ENCODE data around the gene GIPR.

GRCh38 chr19:45664575-45664974, 3.4 kb upstream of the GIPR start:
- TF ChIP-seq, protein P1, sequence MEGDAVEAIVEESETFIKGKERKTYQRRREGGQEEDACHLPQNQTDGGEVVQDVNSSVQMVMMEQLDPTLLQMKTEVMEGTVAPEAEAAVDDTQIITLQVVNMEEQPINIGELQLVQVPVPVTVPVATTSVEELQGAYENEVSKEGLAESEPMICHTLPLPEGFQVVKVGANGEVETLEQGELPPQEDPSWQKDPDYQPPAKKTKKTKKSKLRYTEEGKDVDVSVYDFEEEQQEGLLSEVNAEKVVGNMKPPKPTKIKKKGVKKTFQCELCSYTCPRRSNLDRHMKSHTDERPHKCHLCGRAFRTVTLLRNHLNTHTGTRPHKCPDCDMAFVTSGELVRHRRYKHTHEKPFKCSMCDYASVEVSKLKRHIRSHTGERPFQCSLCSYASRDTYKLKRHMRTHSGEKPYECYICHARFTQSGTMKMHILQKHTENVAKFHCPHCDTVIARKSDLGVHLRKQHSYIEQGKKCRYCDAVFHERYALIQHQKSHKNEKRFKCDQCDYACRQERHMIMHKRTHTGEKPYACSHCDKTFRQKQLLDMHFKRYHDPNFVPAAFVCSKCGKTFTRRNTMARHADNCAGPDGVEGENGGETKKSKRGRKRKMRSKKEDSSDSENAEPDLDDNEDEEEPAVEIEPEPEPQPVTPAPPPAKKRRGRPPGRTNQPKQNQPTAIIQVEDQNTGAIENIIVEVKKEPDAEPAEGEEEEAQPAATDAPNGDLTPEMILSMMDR (IDR thresholded peaks at IDR 0.05 in 8 of 11, conservative IDR thresholded peaks at IDR 0.05 in 3 of 11): no peak
- TF ChIP-seq POLR2A (IDR thresholded peaks at IDR 0.05) (no peak), POLR2AphosphoS5 (IDR thresholded peaks at IDR 0.05) (no peak)
